ENCODE measurements around the gene GPR78. TPM values are rescaled to one million over a fixed set of nuclear protein-coding genes. Genes with fewer than 3 reads are reported as not detected.

GPR78 gene
- total RNA-seq, 1 donor from 2014 or later, result 0.16 TPM

DNA sequence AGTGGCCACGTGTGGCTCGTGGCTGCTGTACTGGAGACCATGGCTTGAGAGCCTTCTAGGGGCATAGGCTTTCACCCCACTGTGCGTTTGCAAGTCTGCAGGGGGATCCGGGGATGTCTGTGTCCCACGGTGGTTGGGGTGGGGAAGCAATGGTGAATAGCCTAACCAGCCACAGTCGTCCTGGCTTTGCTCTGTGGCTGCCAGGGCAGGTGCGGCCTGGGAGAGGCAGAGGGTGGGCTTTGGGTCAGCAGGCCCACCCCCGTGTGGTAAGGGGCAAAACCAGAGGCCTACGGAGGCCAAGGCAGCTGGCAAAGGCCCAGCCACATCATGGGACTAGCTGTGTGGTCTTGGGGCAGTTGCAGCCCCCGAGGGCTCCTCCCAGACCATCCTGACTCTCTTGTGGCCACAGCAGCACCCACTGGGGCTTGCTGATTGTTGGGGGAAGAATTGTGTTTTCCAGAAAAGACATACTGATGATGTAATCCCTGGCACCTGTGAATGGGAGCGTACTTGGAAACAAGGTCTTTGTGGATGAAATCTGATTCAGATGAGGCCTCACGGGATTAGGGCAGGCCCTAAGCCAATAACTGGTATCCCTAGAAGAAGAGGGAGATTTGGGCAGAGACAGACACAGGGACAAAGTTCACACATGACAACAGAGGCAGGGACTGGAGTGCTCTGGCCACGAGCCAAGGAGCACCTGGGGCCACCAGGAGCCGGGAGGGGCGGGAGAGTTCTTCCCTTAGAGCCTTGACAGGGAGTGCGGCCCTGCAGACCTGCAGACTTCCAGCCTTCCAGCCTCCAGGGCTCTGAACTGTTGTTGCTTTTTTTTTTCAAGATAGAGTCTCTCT lies 15.3 kb downstream of the GPR78 start:
- Histone ChIP-seq H3K79me2 (ENCODE audit: insufficient read depth, low read length) (no peaks in the 10 kb centered on the region), H4K20me1 (ENCODE audit: insufficient read depth, low read length) (peaks cover 3% of the 10 kb centered on the region), H3K27me3 (ENCODE audit: insufficient read depth, low read length) (peaks cover 31% of the 10 kb centered on the region), H3K9ac (ENCODE audit: low read length) (no peak overlapping the region), H2AFZ (ENCODE audit: low read depth, low read length) (no peak overlapping the region), H3K4me1 (ENCODE audit: insufficient read depth, low read length) (peaks cover 13% of the 10 kb centered on the region), H3K9me3 (ENCODE audit: insufficient read depth, low read depth, low read length) (no peaks in the 10 kb centered on the region), H3K36me3 (ENCODE audit: insufficient read depth, low read length) (no peaks in the 10 kb centered on the region), H3K4me3 (ENCODE audit: insufficient read depth, low read depth, low read length) (no peak overlapping the region), H3K27ac (ENCODE audit: low read depth, low read length) (no peak overlapping the region), H3K4me2 (ENCODE audit: low read length) (no peak overlapping the region)
- TF ChIP-seq EZH2 (IDR thresholded peaks at IDR 0.05; ENCODE audit: insufficient read depth, low read length), result no peak
- TF ChIP-seq, protein P1, sequence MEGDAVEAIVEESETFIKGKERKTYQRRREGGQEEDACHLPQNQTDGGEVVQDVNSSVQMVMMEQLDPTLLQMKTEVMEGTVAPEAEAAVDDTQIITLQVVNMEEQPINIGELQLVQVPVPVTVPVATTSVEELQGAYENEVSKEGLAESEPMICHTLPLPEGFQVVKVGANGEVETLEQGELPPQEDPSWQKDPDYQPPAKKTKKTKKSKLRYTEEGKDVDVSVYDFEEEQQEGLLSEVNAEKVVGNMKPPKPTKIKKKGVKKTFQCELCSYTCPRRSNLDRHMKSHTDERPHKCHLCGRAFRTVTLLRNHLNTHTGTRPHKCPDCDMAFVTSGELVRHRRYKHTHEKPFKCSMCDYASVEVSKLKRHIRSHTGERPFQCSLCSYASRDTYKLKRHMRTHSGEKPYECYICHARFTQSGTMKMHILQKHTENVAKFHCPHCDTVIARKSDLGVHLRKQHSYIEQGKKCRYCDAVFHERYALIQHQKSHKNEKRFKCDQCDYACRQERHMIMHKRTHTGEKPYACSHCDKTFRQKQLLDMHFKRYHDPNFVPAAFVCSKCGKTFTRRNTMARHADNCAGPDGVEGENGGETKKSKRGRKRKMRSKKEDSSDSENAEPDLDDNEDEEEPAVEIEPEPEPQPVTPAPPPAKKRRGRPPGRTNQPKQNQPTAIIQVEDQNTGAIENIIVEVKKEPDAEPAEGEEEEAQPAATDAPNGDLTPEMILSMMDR (IDR thresholded peaks at IDR 0.05; ENCODE audit: insufficient read depth, low read depth, low read length), result no peak
- Mint-ChIP-seq H3K9me3 (ENCODE audit: unreplicated experiment) (no peaks in the 10 kb centered on the region), H3K27me3 (ENCODE audit: low read depth, unreplicated experiment) (peaks cover 61% of the 10 kb centered on the region), H3K27ac (ENCODE audit: unreplicated experiment) (no peak overlapping the region), H3K4me3 (ENCODE audit: unreplicated experiment) (no peak overlapping the region), H3K36me3 (ENCODE audit: low read depth, unreplicated experiment) (no peaks in the 10 kb centered on the region), H3K4me1 (ENCODE audit: low read depth, unreplicated experiment) (no peaks in the 10 kb centered on the region)
- FAIRE-seq (no peak), DNase-seq (ENCODE audit: low read depth) (peak; percentile 12)

DNA sequence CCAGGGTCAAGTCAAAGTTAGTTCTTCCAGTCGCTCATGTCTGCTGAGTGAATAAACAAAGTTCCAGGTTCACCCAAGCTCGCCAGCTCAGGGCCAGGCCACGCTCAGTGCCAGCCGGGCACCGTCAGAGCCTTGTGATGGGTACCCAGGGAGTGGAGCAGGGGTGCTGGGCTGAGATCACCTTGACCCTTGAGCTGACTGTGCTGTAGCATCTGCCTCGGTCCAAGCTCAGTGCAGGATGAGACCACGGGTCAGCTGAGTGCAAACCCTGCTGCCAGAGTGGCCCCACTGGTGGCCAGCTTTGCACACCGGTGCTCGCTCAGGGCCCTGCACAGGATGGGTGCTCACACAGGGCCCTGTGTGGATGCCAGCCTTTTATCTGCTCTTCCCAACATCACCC lies 16.7 kb downstream of the GPR78 start:
- H3K27ac ChIP-seq (ENCODE audit: low read depth, low read length), result no peak overlapping the region
- Mint-ChIP-seq H3K9me3 (ENCODE audit: unreplicated experiment) (no peaks in the 10 kb centered on the region), H3K4me1 (ENCODE audit: low read depth, unreplicated experiment) (no peaks in the 10 kb centered on the region), H3K27me3 (ENCODE audit: low read depth, unreplicated experiment) (peaks cover 47% of the 10 kb centered on the region), H3K27ac (ENCODE audit: unreplicated experiment) (no peak overlapping the region), H3K36me3 (ENCODE audit: low read depth, unreplicated experiment) (no peaks in the 10 kb centered on the region), H3K4me3 (ENCODE audit: unreplicated experiment) (no peak overlapping the region)
- FAIRE-seq (no peak), DNase-seq (ENCODE audit: low read depth) (no peak)
- H2AFZ ChIP-seq (ENCODE audit: low read depth, low read length), result no peak overlapping the region
- no peaks in the 10 kb centered on the region for H3K79me2 ChIP-seq (ENCODE audit: insufficient read depth, low read length)
- no peaks in the 10 kb centered on the region for H3K36me3 ChIP-seq (ENCODE audit: insufficient read depth, low read length)
- no peak overlapping the region for H3K9ac ChIP-seq (ENCODE audit: low read length)
- no peak overlapping the region for H3K4me3 ChIP-seq (ENCODE audit: insufficient read depth, low read depth, low read length)
- H4K20me1 ChIP-seq (ENCODE audit: insufficient read depth, low read length), result peaks cover 3% of the 10 kb centered on the region
- H3K9me3 ChIP-seq (ENCODE audit: insufficient read depth, low read depth, low read length), result no peaks in the 10 kb centered on the region
- H3K27me3 ChIP-seq (ENCODE audit: insufficient read depth, low read length), result peaks cover 23% of the 10 kb centered on the region
- peaks cover 13% of the 10 kb centered on the region for H3K4me1 ChIP-seq (ENCODE audit: insufficient read depth, low read length)
- H3K4me2 ChIP-seq (ENCODE audit: low read length), result no peak overlapping the region
- TF ChIP-seq, protein P1 (IDR thresholded peaks at IDR 0.05; ENCODE audit: insufficient read depth, low read depth, low read length), result no peak
- no peak for TF ChIP-seq EZH2 (IDR thresholded peaks at IDR 0.05; ENCODE audit: insufficient read depth, low read length)

GRCh38 chr4:8597319-8597718 lies 17.1 kb downstream of the GPR78 start:
- no peak for TF ChIP-seq EZH2 (IDR thresholded peaks at IDR 0.05; ENCODE audit: insufficient read depth, low read length)
- TF ChIP-seq, protein P1 (IDR thresholded peaks at IDR 0.05; ENCODE audit: insufficient read depth, low read depth, low read length), result no peak
- Mint-ChIP-seq H3K9me3 (ENCODE audit: unreplicated experiment) (no peaks in the 10 kb centered on the region), H3K36me3 (ENCODE audit: low read depth, unreplicated experiment) (no peaks in the 10 kb centered on the region), H3K4me3 (ENCODE audit: unreplicated experiment) (no peak overlapping the region), H3K27me3 (ENCODE audit: low read depth, unreplicated experiment) (peaks cover 48% of the 10 kb centered on the region), H3K4me1 (ENCODE audit: low read depth, unreplicated experiment) (no peaks in the 10 kb centered on the region), H3K27ac (ENCODE audit: unreplicated experiment) (no peak overlapping the region)
- Histone ChIP-seq H3K9me3 (ENCODE audit: insufficient read depth, low read depth, low read length) (no peaks in the 10 kb centered on the region), H3K9ac (ENCODE audit: low read length) (no peak overlapping the region), H3K36me3 (ENCODE audit: insufficient read depth, low read length) (no peaks in the 10 kb centered on the region), H3K4me2 (ENCODE audit: low read length) (no peak overlapping the region), H3K27ac (ENCODE audit: low read depth, low read length) (no peak overlapping the region), H3K79me2 (ENCODE audit: insufficient read depth, low read length) (no peaks in the 10 kb centered on the region), H3K27me3 (ENCODE audit: insufficient read depth, low read length) (peaks cover 18% of the 10 kb centered on the region), H3K4me3 (ENCODE audit: insufficient read depth, low read depth, low read length) (no peak overlapping the region), H2AFZ (ENCODE audit: low read depth, low read length) (no peak overlapping the region), H4K20me1 (ENCODE audit: insufficient read depth, low read length) (peaks cover 3% of the 10 kb centered on the region), H3K4me1 (ENCODE audit: insufficient read depth, low read length) (peaks cover 11% of the 10 kb centered on the region)
- FAIRE-seq, result no peak
- no peak for DNase-seq (ENCODE audit: low read depth)
